ENCODE results near the gene LTF. TPM values are rescaled to one million over a fixed set of nuclear protein-coding genes. Genes with fewer than 3 reads are reported as not detected.
"Not testable (repeated sequence)": the region's sequence is repeated elsewhere in the genome, so short reads cannot be mapped to it uniquely, and the experiment has no call there.

The LTF gene
- total RNA-seq, 2 donors from 2014 or later: 8.8 to 8.9 TPM

DNA sequence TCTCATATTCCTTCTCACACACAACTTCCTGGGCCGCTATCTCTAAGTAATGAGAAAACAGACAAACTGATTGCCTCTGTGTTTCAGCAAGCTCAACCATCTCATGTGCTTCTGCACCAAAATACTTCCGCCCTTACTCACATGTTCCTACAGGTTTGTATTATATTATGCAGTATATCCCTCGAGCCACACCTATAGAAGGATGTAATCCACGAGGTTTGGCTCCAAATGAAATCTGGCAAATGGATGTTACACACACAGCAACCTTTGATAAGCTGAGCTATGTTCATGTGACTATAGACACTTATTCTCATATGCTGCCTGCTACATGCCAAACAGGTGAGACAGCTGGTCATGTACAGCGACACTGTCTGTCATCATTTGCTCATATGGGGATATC, 35.0 kb downstream of the LTF start:
- TF ChIP-seq, protein P1, sequence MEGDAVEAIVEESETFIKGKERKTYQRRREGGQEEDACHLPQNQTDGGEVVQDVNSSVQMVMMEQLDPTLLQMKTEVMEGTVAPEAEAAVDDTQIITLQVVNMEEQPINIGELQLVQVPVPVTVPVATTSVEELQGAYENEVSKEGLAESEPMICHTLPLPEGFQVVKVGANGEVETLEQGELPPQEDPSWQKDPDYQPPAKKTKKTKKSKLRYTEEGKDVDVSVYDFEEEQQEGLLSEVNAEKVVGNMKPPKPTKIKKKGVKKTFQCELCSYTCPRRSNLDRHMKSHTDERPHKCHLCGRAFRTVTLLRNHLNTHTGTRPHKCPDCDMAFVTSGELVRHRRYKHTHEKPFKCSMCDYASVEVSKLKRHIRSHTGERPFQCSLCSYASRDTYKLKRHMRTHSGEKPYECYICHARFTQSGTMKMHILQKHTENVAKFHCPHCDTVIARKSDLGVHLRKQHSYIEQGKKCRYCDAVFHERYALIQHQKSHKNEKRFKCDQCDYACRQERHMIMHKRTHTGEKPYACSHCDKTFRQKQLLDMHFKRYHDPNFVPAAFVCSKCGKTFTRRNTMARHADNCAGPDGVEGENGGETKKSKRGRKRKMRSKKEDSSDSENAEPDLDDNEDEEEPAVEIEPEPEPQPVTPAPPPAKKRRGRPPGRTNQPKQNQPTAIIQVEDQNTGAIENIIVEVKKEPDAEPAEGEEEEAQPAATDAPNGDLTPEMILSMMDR (IDR thresholded peaks at IDR 0.05): no peak
- no peak for TF ChIP-seq POLR2A (IDR thresholded peaks at IDR 0.05)
- intact Hi-C loops (cut with DNase I): no loop called here
- Histone ChIP-seq H3K4me1 (no peaks in the 10 kb centered on the region), H3K36me3 (replicated peaks in 1 of 2; ENCODE audit: insufficient read depth in 1 of 2, low read depth in 2 of 2) (peaks cover 0 to 1% of the 10 kb centered on the region in 2 donors), H3K27me3 (no peaks in the 10 kb centered on the region), H3K27ac (no peak overlapping the region), H3K9me3 (no peaks in the 10 kb centered on the region), H3K4me3 (no peak overlapping the region)
- ATAC-seq (no peak), DNase-seq (no peak)
- 77 to 90% methylated on average over 5 of the region's 5 CpGs for whole genome bisulfite sequencing, 2 donors

DNA sequence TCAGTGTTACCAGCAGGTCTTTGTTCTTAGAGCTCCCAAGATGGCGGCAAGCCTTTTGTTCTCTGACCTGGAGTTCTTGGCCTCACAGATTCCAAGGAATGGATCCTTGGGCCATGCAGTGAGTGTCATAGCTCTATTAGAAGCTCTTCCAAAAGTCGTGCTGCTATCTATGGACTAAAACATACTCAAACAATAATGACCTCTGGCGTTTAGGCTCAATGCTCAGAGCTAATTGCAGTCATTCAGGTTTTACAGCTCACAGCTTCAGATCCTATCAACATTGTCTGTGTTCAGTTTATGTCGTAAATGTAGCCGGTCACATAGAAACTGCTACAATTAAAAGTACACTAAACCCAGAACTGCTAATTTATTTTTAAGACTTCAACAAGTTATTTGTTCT, 35.5 kb downstream of the LTF start:
- WGBS, 2 donors: 60 to 75% methylated on average over 5 of the region's 5 CpGs
- no peak for ATAC-seq
- peaks cover 0 to under 1% of the 10 kb centered on the region in 2 donors for H3K36me3 ChIP-seq (replicated peaks in 1 of 2; ENCODE audit: insufficient read depth in 1 of 2, low read depth in 2 of 2)
- DNase-seq: no peak
- TF ChIP-seq, protein P1 (IDR thresholded peaks at IDR 0.05): no peak
- no peak for TF ChIP-seq POLR2A (IDR thresholded peaks at IDR 0.05)
- H3K9me3 ChIP-seq: no peaks in the 10 kb centered on the region
- no peaks in the 10 kb centered on the region for H3K4me1 ChIP-seq
- intact Hi-C loops (cut with DNase I): no loop called here
- H3K4me3 ChIP-seq: no peak overlapping the region
- H3K27ac ChIP-seq: no peak overlapping the region
- no peaks in the 10 kb centered on the region for H3K27me3 ChIP-seq

DNA sequence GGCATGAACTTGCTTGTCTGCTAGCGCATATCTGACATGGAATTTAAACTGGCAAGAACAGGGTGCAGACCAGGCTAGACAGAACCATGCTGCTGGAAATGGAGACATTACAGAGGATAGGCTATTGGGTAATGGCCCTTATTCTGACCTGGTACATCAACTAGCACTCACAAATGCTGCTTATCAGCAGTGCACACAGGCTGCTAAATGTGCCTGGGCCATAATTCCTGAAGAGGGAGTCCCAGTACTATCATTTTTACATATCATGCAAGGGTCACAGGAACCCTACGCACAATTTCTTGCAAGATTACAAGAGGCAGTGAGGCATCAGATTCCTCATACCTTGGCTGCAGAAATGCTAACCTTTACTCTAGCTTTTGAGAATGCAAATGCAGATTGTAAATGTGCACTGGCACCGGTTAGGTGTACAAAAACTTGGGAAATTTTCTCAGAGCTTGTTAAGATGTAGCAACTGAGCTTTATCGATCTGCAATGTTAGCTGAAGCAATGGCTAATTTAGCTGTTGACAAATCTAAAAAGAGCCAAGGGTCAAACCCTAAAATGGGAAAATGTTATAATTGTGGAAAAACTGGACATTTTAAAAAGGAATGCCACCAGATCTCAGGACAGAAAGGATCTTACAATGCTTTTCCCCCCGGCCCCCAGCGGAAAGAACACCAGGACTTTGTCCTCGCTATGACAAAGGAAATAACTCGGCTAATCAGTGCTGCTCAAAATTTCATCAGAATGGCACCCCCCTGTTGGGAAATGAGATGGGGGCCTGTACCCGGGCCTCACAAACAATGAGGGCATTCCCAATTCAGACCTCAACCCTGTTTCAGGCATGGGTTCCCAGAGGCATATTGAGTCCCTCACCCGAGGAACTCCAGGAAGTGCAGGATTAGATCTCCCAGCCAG, 36.5 kb downstream of the LTF start:
- WGBS, 2 donors: 64 to 77% methylated on average over 10 of the region's 10 CpGs
- no peaks in the 10 kb centered on the region for H3K9me3 ChIP-seq
- TF ChIP-seq, protein P1 (IDR thresholded peaks at IDR 0.05): no peak
- no peak for TF ChIP-seq POLR2A (IDR thresholded peaks at IDR 0.05)
- ATAC-seq (no peak), DNase-seq (no peak)
- H3K27ac ChIP-seq: no peak overlapping the region
- no peaks in the 10 kb centered on the region for H3K4me1 ChIP-seq
- H3K4me3 ChIP-seq: no peak overlapping the region
- intact Hi-C loops (cut with DNase I): no loop called here
- no peaks in the 10 kb centered on the region for H3K36me3 ChIP-seq (replicated peaks in 1 of 2; ENCODE audit: insufficient read depth in 1 of 2, low read depth in 2 of 2)
- H3K27me3 ChIP-seq: no peaks in the 10 kb centered on the region

DNA sequence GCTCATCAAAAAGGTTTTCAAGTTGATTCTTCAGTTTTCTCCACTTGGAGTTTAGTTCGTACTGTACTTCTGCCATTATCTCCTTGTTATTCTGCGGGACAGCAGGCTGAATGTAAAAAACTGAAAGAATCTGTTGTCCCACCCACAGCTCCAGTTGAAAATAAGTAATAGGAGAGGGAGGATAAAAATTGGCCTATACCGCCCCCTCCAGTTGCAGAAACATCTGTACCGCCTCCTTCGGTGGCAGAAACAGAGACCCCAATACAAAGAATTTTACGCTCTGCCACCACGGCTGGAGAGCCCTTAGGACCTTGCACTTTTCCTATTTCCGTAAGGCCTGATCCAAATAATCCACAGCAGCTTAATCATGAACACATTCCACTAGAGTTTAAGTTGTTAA, 37.3 kb downstream of the LTF start:
- H3K4me3 ChIP-seq; H3K9me3 ChIP-seq; H3K27me3 ChIP-seq; DNase-seq; H3K4me1 ChIP-seq; H3K27ac ChIP-seq; H3K36me3 ChIP-seq (replicated peaks in 1 of 2; ENCODE audit: insufficient read depth in 1 of 2, low read depth in 2 of 2); ATAC-seq; intact Hi-C loops (cut with DNase I): not testable (repeated sequence)
- WGBS, 2 donors: 82 to 85% methylated on average over 8 of the region's 8 CpGs

- H3K27me3 ChIP-seq; H3K36me3 ChIP-seq (replicated peaks in 1 of 2; ENCODE audit: insufficient read depth in 1 of 2, low read depth in 2 of 2); H3K4me3 ChIP-seq; intact Hi-C loops (cut with DNase I); ATAC-seq; DNase-seq; H3K4me1 ChIP-seq; H3K9me3 ChIP-seq; H3K27ac ChIP-seq: not testable (repeated sequence)
- 50 to 66% methylated on average over 4 of the region's 4 CpGs for WGBS, 2 donors
Measured at GRCh38 chr3:46426476-46426875, 38.2 kb downstream of the LTF start.

DNA sequence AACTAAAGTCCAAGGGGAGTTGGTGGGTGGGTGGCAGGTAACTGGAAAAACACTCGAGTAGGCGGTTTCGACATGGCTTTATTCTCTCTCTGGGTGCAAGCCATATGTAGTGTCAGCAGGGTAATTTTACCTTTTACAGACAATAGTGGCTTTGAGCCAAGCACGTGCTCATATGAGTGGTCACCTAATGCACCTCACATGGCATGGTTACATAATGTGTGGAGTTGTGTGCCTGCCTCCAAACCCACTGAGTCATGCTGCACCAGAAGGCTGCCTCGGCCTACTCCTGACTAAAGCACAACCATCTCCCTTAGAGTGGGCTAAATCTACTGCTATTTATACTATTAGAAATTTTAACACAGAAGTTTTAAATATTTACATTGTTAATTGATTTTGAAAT, 41.1 kb downstream of the LTF start:
- H3K4me3 ChIP-seq: no peak overlapping the region
- intact Hi-C loops (cut with DNase I): no loop called here
- H3K27ac ChIP-seq: no peak overlapping the region
- no peaks in the 10 kb centered on the region for H3K4me1 ChIP-seq
- peak in 1 of 4 donors; percentile 21 for DNase-seq
- no peaks in the 10 kb centered on the region for H3K36me3 ChIP-seq (replicated peaks in 1 of 2; ENCODE audit: insufficient read depth in 1 of 2, low read depth in 2 of 2)
- no peaks in the 10 kb centered on the region for H3K27me3 ChIP-seq
- ATAC-seq: no peak
- no peaks in the 10 kb centered on the region for H3K9me3 ChIP-seq
- TF ChIP-seq, protein P1 (IDR thresholded peaks at IDR 0.05): no peak
- no peak for TF ChIP-seq POLR2A (IDR thresholded peaks at IDR 0.05)
- 66 to 84% methylated on average over 5 of the region's 5 CpGs for WGBS, 2 donors
